Dedifferentiated amniotic fluid mesenchymal stem cell (primary cell): ENCODE results near the gene PTGFRN.

Source experiments
- DNase-seq: peaks from one replicate; pipeline ENCODE4 v3.0.0-alpha.2; 2016; ENCODE audit errors: extremely low spot score

PTGFRN gene

GRCh38 chr1:117000142-117000541 lies 90.4 kb downstream of the PTGFRN start:
- DNase-seq = no peak

DNA sequence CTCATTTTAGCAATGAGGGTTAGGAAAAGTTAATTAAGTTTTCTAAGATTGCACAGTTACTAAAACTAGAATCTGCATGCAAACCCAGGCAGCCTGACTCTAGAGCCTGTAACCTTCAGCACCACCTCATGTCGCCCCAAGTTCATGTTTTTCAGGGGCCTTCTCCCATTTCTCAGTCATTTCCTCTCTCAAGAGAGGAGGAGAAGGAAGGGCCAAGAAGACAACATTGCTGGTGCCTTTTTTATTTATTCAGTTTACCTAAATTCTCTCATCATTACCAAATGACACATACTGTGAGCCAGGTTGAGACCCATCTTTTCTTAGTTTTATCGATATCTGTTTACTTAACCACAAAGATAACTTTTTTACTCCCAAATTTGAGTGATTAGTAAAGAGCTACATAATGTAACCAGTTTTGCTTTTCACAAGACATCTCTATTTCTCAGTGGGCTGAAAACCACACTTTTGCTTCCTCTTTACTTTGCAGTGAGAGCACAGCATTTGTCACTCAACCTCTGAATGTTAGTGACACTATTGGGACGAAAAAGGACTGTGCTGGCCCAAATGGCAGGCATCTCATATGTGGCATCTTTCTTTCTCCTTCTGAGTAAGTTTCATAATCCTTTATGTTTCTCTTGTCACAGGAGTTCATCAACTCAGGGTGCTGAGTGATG lies 91.7 kb downstream of the PTGFRN start, which contains the start of gene CD101:
TSS of gene CD101 (plus strand) at position 507 of the 674 bp plus-strand sequence. CDS start at position 565, 58 bp downstream.
- DNase-seq = no peak

- no peak for DNase-seq
These were observed 93.6 kb downstream of the PTGFRN start for GRCh38 chr1:117003223-117003875.

DNA sequence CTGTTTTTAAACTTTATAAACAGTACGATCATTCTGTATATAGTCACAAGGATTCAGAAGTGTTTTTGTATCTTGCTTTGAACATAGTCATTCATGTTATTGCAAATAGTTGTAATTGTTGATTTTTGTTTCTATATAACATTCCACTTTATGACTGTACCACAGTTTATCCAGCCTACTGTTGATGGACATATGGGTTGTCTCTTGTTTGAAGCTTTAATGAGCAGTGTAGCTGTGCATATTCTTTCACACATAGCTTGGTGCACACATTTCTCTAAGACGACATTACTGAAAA lies 98.0 kb downstream of the PTGFRN start:
- no peak for DNase-seq

GRCh38 chr1:117008656-117009055 lies 98.9 kb downstream of the PTGFRN start:
- no peak for DNase-seq

DNA sequence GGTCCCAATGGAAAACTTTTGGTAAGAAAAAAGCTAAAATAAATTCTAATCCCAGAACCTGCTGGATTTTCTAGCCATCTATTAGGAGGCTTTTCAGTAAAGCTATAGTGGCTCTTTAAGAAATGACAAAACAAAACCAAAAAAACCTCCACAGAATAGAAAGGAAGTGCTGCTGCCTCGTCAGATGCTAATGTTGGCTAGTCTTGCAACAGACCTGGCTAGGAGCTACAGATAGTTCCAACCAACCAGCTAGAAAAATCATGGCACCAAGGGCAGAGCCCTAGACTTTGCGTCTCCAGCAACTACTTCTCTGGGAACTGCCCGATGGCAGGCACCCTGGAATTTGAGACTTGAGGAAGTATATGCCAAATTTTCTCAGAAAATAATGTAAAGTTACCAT lies 99.4 kb downstream of the PTGFRN start:
- no peak for DNase-seq

GRCh38 chr1:117010310-117010969 lies 100.7 kb downstream of the PTGFRN start:
- DNase-seq = no peak

DNA sequence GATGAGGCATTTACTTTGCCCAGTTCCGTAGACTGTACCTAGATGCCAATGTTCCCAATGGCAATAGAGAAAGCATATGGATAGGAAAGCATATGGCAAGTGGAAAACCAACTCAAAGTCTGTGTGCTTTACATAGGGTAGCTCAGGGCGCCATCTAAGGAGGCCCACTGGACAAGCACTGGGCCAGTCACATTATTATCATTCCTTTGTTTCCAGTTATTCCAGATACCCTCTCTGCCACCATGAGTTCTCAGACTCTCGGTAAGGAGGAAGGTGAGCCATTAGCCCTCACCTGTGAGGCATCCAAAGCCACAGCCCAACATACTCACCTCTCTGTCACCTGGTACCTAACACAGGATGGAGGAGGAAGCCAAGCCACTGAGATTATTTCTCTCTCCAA lies 101.6 kb downstream of the PTGFRN start:
- no peak for DNase-seq

GRCh38 chr1:117013309-117013858 lies 103.7 kb downstream of the PTGFRN start:
- DNase-seq = no peak

GRCh38 chr1:117014209-117014608 lies 104.5 kb downstream of the PTGFRN start:
- DNase-seq = no peak

DNA sequence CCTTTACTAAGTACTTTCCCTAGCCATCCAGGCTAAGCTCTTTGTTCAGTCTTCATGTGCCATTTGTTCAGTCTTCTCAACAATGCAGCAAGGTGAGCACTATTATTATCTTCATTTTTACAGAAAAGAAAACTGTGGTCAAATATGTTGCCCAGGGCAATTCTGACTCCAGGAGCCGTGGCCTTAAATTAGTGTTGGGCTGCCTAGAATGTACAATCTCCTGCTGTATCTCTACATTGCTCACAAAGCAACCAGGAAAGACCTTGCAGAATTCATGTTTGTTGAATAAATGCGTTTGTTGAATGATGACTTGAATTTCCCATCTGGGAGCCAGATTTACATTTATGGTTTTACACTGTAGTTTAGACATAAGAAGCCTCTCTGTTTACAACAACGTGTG lies 106.0 kb downstream of the PTGFRN start:
- DNase-seq = no peak

GRCh38 chr1:117017062-117017461 lies 107.3 kb downstream of the PTGFRN start:
- no peak for DNase-seq

- DNase-seq = no peak
These were observed 107.9 kb downstream of the PTGFRN start for GRCh38 chr1:117017648-117018047.

- DNase-seq = no peak
These were observed 110.9 kb downstream of the PTGFRN start for GRCh38 chr1:117020526-117021156.

DNA sequence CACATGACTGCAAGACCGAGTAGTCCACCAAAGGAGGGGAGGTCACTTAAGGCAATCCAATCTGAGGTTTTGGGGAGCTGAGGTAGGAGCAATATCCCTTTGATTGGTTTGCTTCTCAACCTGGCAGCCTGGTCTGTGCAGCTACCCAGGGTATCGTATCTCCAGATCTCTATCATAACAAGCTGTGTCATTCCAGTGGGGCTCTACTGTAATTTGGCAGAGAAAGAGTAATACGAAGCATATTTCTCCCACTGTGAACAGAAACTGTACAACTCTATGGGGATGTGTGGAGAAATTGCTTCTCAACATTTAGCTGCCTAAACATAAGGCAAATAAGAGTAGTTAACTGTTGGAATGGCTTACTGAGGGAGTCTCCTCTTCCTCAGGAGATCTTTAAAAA lies 112.4 kb downstream of the PTGFRN start:
- no peak for DNase-seq

DNA sequence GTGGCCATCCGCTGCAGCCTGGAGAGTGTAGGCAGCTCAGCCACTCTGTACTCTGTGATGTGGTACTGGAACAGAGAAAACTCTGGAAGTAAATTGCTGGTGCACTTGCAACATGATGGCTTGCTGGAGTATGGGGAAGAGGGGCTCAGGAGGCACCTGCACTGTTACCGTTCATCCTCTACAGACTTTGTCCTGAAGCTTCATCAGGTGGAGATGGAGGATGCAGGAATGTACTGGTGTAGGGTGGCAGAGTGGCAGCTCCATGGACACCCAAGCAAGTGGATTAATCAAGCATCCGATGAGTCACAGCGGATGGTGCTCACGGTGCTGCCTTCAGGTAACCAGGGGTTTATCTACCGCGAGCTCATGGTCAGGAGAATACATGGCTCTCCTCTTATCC lies 115.9 kb downstream of the PTGFRN start:
- no peak for DNase-seq

DNA sequence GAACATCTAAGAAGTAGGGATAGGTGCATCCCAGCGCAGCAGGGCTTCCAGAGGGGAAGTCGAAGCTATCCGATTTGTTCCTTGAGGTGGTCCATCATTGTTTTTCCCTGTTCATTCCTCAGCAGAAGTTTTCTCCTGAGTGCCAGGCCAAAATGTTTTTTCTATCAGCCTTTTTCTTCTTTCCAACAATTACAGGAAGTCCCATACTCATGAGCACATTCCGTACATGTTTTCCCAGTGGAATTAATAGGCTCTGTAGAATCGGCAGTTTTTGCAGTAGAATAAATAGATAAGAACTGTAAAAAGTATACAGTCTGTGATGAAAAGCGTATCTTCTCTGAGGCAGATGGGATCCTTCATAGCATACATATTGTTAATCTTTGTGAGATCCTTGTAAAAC lies 116.6 kb downstream of the PTGFRN start:
- DNase-seq = no peak

DNA sequence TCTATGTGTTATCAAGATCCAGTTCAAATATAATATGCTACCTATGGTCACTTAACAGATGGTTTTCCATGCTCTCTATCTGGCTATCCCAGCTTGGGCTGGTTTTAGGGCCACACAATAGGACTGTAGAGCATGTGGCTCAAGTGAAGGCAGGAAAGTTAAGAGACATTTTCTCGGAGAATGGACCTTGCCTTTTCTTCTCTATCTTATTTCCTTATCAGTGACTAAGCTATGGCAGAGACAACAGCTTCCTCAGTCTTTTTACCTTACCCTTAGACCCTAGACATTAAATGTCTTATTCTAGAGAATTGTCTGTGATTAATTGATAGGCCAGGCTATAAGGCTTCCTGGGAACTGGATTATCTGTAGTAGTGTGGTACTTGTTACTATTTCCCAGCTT lies 120.0 kb downstream of the PTGFRN start:
- no peak for DNase-seq

GRCh38 chr1:117030271-117030877 lies 120.7 kb downstream of the PTGFRN start:
- DNase-seq = no peak

DNA sequence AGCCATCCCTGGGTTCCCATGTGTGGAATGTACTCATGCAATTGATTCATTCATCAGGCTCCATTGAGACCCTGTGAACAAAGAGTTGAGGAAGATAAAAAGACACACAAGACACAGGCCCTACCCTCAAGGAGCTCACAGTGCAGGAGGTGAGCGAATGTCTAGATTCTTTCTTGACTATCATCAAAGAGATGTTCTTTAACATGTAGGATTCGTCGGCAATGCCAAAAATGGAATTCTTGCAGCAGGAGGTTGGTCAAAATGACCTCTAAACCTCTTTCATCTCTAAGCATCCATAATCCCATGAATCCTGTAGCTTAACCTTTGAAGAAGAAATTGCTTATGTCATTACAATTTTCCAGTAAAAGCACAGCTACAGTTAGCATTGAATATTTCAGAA lies 122.5 kb downstream of the PTGFRN start:
- DNase-seq = no peak

DNA sequence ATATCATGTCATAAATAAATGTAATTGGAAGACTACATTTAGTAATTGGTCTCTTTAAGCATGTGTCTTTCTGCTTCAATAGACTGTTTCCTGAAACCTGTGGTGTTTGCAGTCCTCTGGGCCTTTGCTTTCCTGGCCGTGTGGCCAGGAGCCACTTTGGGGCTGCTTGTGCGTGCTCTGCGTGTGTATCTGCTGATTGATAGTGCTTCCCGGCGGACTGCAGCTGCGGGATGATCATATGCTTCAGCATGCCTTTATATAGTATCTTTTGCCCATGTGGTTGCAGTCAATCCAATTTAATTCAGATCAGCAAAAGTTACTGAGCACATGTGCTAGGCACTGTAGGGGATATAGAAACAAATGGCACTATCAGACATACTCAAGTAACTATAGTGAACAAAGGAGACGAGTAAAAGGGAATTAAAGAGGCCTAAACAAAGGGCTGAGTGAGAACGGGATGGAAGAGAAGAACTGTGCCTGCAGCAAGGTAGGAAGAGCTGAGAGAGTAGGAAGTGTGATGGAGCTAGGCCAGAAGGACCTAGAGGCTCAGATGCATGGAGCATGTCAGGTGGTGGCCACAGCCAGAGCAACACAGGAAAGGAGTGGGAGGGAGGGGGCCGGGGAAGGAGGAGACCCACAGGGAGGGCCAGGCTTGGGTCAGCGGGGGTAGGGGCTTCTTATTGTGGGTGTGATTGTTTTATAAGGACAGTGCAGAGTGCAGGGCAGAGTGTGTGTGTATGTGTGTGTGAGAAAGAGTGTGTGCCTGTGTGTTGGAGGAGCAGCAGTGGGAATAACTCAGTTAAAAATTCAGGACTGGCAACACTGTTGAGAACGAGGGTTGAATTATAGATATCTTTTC lies 123.2 kb downstream of the PTGFRN start:
- DNase-seq = no peak
